DMS114 treated with DMSO at 0.1 percent for 48 hours (cell line): ENCODE data around the gene PWWP2B.
A peak's percentile ranks its signal among the peaks of the same experiment; 100 is the strongest.

ENCODE experiments used
- DNase-seq: peaks from one replicate; lab custom pipeline; 2025; ENCODE audit not compliant: unreplicated experiment; lab: John Stamatoyannopoulos, UW

The PWWP2B gene

DNA sequence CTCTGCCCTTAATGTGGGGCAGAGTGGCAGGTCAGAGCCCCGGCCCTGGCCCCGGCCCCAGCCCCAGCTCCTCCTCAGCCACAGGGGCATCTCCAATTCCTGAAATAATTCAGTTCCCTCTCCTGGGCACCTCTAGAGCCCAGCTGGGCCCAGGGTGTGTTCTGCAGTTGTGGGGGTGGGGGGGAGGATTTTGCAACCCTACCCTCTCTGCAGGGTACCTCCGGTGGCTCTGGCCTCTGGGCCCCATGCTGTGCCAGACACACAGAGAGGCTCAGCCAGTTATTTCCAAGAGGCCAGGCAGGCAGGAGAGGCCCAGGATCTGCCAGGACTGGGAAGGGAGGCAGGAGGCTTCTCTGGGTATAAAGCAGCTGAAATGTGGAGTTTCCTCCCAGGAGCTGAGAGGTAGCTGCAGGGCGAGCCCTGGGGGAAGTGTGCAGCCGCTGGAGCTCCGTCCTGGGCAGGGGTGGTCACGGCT lies 47.9 kb downstream of the PWWP2B start:
- DNase-seq, result no peak

DNA sequence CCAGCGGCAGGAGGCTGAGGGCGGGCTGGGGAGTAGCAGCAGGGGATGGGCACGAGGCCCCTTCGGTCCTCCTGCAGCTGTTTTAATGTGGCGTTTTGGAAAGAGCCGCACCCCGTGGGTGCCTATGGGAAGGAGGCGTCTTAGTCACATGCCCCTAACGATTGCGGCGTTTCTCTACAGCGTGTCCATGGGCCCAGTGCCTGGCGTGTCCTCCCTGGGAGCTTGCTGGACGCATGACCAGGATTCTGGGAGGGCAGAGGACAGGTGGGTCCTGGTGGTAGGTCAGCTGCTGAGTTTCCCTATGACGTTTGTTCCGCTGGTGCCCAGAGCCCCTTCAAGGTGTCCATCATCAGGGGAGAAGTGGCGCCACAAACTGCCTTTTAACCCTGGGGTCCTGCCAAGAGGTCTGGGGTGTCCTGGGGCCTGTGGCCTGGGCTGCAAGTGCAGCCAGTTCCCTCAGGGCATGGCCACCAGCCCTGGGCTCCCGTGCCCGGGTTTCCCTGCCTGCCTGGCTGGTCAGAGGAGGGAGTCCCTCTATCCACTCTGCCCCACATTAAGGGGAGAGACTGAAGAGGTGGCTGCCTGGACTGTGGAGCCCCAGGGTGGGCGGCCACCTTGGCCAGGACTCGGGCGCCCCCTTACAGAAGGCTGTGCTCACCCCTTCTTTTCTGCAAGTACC lies 48.7 kb downstream of the PWWP2B start:
- DNase-seq, result no peak

DNA sequence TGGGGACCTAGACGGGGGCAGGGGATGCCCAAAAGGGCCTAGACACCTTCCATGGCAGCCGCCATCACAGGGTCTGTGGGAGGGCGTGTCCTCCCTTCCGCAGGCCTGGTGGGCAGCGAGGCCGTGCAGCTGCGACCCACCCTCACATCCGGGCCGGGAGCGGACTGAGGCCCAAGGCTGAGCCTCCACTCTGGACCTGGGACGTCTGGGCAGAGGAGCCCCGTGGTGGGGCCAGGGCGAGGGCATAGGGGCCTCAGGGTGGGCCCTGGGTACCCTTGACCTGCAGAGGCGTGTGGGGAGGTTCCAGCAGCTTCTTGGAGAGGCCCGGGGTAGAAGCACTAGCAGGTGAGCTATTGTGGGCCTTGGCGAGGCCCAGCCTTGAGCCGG lies 49.2 kb downstream of the PWWP2B start:
- DNase-seq, result no peak

DNA sequence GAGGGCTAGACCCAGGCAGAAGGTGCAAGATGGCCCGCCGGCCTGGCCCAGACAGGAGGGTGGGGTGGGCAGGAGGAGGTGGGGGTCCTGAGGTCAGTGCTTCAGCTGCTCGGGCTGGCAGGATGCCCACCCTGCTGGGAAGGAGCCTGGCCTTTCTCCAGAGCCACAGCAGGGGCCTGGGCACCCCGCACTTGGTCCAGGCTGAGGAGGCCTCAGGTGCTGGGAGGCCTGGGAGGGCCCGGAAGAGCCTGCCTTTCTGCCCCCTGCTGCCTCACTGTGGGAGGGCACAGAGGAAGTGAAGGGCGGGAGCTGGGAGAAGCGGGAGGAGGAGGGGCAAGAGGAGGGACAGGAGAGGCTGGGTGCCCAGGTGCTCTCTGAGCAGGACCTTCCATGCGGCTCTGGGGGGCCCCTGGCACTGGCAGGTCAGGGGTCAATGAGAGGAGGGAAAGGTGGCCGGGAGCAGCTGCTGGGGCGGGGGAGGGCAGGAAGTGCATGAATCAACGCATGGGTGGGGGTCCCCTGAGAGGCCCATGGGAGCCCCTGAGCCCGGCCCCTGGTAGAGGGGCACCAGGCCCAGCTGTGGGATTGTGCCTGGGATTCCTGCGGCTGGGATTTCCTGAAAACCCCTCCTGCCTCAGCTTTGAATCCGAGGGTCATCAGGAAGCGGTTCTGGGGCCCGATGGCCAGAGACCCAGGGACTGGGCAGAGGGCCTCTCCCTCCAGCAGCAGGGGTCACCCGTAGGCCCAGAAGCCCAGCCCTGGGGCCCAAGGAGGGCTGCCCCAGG lies 49.9 kb downstream of the PWWP2B start:
- DNase-seq, result no peak

DNA sequence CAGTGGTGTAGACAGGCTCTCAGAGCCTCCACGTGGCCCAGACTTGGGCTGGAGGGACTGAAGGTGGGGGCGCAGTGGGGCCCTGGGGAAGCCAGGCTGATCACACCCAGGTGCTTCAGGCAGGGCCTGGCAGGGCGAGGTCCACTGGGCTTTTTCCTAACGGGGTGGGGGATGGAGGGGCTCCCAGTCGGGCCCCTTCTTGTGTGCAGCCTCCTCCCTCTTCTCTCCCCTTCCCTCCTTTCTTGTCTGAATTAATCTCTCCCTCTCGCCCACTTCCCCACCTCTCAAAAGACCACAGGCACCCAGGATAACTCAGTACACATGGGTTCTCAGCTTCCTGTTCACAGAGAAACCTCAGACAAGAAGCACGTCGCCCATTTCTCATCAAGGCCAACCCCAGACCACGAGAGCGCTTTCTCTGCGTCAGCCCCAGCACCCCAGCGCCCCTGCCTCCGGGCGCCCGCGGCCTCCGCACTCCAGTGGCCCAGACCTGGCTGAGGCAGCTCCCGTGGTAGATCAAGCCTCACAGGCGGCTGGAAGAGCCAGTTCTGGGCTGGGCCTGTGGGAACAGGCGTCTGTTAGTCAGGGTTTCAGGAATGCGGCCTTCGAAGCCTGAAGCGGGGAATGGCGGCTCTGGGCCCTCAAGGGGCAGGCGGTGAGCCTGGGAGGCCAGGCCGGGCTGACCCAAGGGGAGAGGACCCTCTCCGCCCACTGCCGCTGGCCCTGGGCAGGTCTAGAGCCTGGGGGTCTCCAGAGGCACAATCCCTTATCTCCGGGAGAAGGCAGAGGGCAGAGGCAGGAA lies 50.6 kb downstream of the PWWP2B start:
- DNase-seq, result no peak

DNA sequence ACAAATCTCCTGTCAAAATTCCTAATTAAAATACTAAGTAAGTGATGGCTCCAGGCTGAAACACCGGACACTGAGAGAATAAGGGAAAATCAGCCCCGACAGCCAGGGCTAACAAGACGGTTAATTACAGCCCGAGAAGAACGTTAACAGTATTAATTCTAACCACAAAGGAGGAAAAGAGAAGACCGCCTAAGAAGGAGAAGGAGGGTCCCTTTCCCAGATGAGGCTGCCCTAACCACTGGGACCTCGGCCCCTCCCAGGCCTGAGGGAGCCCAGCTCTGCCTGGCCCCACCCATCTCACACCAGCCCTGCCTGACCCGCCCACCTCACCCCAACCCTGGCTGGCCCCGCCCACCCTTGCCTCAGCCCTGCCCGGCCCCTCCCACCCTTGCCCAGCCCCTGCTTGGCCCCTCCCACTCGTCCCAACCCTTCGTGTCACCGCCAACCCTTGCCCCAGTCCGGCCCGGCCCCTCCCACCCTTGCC lies 51.3 kb downstream of the PWWP2B start:
- no peak for DNase-seq

DNA sequence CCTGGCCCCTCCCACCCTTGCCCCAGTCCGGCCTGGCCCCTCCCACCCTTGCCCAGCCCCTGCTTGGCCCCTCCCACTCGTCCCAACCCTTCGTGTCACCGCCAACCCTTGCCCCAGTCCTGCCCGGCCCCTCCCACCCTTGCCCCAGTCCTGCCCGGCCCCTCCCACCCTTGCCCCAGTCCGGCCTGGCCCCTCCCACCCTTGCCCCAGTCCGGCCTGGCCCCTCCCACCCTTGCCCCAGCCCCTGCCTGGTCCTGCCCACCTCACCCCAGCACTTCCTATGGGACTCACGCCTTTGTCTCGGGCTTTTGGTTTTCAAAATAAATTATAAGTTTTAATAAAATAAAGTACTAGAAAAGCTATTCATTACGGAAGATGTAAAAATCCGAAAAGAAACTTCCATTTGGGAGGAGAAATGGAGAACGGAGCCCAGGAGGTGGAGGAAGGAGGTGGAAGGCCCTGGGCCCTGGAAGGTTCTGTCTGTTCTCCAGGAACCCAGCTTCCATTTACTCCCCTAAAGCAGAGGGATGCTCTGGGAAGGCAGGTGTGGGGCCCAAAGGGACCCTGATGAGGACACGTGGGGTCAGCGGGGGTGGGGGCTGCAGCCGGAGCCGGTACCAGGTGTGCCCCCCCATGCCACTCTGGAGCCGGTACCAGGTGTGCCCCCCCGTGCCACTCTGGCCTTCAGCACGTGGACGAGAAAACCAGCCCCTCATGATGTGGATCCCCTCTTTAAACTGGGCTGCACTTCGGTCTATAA lies 52.2 kb downstream of the PWWP2B start:
- DNase-seq, result no peak

DNA sequence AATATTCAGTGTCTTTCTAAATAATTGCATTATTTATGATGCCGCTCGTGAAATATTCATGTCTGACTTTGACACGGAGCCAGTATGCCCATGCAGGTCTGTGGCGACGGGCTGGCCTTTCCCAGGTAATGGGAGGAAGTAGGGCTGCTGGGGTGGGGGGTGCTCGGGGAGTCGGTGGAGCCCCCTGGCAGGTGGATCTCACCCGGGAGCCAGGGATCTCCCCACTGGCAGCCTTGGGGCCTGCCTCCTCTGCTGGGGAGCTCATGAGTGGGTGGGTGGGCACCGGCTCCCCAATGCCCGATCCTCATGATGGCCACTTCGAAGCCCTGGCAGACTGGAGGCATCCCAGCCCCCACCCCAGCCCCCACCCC lies 52.8 kb downstream of the PWWP2B start:
- DNase-seq, result no peak

DNA sequence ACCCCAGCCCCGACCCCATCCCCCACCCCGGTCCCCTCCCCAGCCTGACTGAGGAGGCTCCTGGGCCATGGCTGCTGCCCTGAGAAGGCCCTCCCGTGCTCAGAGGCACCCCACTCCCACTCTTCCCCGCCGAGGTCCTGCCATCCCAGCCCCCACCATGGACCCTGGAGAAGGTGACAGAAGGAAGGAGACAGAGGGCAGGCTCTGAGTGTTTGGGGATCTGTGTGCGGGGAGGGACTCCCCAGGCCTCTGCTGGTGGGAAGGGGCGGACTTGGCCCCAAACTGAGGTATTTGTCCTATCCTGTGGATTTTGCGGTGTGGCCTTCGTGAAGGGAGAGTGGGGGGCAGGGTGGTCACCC lies 53.4 kb downstream of the PWWP2B start:
- DNase-seq, result no peak

DNA sequence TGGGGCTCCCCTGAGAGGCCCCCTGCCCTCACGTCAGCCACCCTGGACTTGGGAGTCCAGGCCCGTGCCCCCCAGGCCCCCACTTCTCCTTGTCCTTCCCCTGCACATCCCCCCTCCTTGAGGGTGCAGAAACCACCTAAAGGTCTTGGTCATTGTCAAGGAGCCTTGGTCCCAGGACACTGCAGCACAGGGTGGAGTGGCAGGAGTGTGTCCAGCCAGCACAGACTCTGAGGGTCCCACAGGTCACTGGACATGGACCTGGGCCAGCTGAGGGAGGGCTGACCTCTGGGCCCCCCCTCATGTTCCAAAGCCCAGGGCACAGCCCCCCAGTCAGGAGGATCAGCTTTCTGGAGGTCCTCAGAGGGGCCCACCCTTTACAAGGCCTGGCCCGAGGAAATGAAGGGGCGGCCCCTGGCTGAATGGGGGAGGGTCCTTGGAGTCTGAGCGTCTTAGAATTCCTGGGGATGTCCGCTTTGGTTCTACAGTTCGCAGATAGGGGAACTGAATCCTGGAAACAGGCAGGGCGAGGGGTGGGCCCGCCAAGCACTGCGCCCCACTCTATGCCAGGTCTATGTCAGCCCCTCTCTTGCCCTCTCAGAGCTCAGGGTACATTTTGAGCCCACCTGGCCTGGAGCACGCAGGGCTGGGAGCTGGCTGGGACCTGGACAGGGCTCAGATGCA lies 54.0 kb downstream of the PWWP2B start:
- no peak for DNase-seq

DNA sequence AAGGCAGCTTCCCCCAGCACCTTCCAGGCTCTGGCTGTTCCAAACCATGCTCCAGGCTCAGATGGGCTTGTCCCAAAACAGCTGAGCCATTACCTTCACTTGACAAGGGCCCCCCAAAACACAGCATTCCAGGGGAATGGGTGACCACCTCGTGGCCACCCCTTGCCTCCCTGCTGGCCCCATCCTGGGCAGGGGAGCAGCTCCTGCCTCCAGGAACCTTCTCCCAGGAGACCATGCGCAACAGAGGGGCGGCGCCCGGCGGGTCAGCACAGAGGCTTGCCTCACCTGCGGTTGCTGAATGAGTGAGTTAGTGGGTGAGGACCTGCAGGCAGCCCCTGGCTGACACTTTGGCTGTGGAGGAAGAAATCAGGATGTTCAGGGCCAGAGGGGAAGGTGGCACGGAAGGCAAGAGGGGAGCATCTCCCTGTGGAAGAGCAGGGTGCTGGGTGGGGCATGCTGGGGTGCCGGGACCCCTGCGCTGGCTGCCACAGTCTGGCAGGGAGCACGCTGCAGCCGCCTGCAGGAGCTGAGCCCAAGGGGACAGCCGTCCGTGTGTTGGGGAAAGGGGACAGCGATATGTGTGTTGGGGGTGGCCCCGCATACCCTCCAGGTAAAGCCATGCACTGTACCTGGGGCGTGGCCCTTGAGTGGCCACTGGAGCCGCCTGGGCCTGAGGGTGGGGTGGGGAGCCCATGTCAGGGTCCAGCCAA lies 54.7 kb downstream of the PWWP2B start:
- DNase-seq, result no peak

DNA sequence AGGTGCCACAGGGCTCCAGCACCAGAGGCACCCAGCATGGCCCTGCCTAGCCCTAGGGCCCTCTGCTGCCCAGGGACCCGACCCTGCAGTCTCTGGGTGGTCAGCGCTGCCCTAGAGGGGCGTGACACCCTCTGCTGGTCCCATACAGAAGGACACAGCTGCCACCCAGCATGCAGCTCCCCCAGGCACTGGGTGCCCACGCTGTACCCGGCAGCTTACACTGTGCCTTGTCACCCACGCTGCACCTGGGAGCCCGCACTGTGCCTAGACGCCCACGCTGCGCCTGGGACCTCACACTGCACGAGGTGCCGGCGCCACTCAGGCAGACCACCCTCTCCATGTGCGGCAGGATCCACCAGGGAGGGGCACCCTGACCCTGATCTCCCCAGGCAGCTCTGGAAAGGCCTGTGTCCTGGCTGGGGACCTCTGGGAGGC lies 55.2 kb downstream of the PWWP2B start:
- DNase-seq, result no peak

DNA sequence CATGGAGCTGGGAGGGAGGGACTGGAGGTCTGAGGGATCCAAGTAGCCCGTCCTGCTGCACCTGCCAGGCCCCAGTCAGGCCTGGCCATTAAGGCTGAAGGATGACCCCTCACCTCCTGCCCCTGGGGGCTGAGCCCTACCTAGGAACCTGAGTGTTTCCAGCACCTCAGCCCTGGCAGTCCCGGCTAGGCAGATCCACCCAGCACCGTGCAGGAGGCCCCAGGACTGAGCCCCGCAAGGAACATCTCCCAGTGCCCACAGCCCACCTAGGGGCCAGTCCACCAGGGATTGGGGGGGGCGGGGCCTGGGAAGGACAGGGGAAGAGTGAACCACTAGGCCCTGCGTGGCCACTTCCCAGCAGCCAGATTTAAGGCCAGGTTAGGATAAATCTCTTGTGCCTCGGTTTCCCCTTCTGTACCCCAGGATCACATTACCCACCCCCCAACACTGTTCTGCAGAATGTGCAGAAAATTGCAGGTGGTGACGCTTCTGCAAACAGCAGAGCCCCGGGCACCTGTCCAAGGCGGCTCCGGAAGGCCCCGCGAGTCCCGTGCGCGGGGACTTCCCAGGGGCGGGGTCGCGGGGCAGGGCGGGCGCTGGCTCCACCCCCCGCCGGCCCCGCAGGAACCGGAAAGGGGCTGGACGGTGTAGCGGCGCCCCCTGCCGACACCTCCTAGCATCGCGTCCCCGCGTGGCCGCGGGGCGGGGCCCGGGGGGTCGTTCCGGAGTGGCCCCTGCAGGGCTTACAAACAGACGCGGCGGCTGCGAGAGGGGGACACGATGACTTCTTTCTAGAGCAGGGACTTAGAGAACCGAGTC lies 55.9 kb downstream of the PWWP2B start:
- peak; percentile 39 for DNase-seq

DNA sequence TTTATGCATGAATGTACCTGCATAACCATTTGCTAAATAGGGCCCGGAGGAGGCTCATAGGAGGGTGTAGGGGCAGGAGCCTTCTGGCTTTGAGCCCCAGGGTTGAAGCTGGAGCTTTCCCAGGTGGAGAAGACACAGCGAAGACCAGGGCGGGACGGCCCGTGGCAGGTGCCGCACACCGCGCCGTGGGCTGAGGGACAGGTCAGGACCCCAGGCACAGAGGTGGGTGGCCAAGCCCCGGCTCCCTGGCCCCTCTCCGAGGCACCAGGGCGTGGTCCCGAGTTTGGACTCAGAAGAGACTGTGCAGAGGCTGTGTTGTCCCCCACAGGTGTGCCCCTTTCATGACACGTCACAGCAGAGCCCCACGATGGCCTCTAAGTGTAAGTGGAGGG lies 56.5 kb downstream of the PWWP2B start:
- DNase-seq, result no peak

DNA sequence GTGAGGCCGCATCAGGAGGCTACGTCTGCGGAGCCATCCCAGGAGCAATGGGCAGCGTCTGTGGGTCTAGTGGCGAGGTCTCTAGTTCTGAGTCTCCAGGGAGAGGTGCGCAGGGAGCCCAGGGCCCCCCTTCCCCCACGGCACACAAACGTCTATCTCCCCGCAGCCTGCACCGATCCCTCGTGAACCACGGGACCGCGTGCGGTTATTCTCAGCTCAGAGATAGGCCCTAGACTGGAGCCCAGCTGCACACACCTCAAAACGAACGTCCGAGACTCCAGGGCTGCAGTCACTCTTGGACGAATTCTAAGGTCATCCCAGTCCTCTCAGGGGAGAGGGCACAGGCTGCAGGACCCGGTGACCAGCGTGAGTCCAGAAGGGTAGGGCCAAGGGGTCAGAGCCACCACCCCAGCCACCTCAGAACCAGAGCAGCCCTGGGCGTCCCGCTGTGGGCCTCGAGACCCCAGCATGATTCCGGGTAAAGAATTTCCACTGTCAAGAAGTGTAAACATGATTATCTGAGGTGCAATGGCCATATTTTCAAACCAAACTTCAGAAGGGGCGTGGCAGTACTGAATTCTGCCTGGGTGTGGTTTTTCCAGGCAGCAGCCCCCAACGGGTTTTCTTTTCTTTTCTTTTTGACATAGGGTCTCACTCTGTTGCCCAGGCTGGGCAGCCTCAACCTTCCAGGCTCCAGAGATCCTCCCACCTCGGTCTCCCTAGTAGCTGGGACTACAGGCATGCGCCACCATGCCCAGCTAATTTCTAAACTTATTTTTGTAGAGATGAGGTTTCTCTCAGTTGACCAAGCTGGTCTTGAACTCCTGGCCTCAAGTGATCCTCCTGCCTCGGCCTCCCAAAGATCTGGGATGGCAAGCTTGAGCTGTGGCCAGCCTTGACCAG lies 57.5 kb downstream of the PWWP2B start:
- DNase-seq, result no peak

DNA sequence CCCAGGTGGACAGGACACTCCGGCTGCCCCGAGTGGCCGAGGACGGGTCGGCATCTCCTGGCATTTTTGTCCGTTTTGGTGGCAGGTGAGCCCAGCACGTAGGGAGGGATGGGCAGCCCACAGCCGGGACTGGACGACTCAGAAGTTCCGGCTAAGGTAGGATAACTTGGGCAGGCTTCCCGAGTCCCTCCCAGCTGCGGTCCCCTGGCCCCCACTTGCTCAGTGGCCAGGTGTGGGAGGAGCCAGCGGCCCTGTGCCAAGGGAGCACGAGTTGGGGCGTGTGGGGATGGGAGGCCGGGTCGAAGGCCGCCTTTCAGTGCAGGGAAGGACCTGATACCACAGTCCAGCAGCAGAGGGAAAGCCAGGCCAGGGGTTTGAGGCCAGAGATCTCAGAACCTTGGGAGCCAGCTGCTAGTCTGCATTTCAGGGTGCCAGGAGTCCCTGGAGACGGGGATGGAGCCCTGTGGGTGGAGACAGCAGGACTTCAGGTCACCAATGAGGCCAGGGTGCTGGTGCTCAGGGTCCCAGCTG lies 58.5 kb downstream of the PWWP2B start:
- no peak for DNase-seq

DNA sequence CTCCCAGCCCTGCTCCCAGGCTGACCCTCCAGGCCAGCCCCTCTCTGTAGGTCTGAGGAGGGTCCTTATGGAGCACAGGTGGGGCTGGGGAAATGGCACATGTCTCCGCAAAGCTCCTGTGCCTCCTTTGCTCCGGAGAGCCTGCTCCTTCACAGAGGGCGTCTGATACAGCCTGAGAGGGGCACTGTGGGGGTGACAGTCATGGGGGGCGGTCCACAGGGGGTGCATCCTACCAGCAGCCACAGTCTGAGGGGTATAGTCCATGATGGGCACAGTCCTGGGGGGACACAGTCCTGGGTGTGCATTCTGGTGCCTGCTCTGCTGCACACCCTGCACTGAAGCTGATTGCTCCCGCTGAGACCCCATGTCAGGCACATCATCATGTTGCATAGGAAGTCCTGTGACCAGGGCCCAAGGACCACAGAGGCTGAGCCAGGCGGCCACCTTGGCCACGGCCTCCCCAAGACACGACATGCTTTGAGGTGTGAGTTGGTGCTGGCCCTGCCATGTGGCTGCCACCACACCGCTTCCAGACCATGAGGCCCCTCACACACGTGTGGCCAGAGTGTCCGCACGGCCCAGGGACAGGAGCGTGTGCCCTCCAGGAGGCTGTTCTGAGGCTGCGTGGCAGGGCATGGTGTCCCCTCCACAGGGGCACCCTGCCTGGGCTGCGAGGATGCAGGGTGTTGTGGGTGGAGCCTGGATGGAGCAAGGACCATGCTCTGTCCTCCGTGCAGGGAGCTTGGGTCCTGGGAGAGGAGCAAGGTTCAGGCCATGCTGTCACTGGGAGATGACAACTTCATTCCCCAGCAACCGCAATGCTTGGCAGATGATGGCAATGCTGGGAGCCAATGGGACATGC lies 59.2 kb downstream of the PWWP2B start:
- DNase-seq, result no peak
